ENCODE data around the gene ZNF544. TPM values are rescaled to one million over a fixed set of nuclear protein-coding genes. Genes with fewer than 3 reads are reported as not detected.

ZNF544 gene
- total RNA-seq = 10 to 100 TPM; 23.4 to 54.0 (median 47.1) TPM
- 40.0 TPM for total RNA-seq (2013)
- 12.7 to 53.1 (median 25.9) reads per million in 29 experiments for total RNA-seq

- H3K4me1 Mint-ChIP-seq = peaks cover 25 to 31% (median 27%) of the 10 kb centered on the region in 3 donors
- no peaks in the 10 kb centered on the region for H3K27me3 Mint-ChIP-seq
- peaks cover 10 to 22% of the 10 kb centered on the region in 2 experiments for H3K4me1 ChIP-seq (ENCODE audit: control insufficient read depth in 1 of 2, extremely low read depth in 1 of 2, insufficient read depth in 2 of 2, low read length in 2 of 2)
- under 1% methylated on average over 58 of the region's 62 CpGs for WGBS (ENCODE audit: insufficient coverage)
- peaks cover 13 to 30% of the 10 kb centered on the region in 2 donors for H3K36me3 ChIP-seq (ENCODE audit: control insufficient read depth in 2 of 2, extremely low read depth in 1 of 2, insufficient read depth in 1 of 2, low read length in 1 of 2)
- ChIA-PET CTCF (no interaction called here), POLR2A (interaction anchor here in 1 of 2 donors (0.6 kb wide), 1 partner anchor 59 kb away, joined by 3 read pairs; no protein-coding TSS in a partner anchor)
- H3K36me3 Mint-ChIP-seq = peaks cover 56% of the 10 kb centered on the region
- peak within 1 kb of the TSS; percentile 93 for H3K27ac Mint-ChIP-seq
- H3K27ac ChIP-seq (ENCODE audit: low read length) = peak within 1 kb of the TSS; percentile 13
- peaks cover 17 to 35% (median 24%) of the 10 kb centered on the region in 3 donors for H3K9me3 Mint-ChIP-seq
- peak within 1 kb of the TSS; percentile 61 to 95 for H3K4me3 ChIP-seq (ENCODE audit: control insufficient read depth in 1 of 2, extremely low read depth in 1 of 2, low read length in 1 of 2)
- peak in 33 of 35 experiments; percentile 5 to 56 (median 27) for DNase-seq
- no peaks in the 10 kb centered on the region for H3K9me3 ChIP-seq
- H3K27me3 ChIP-seq (replicated peaks in 1 of 2; ENCODE audit: control insufficient read depth in 2 of 2, extremely low read depth in 1 of 2, insufficient read depth in 2 of 2, low read length in 1 of 2) = no peaks in the 10 kb centered on the region
- peak; percentile 74 to 84 (median 82) for ATAC-seq (replicated peaks in 1 of 4)
- H3K4me3 Mint-ChIP-seq = peak within 1 kb of the TSS; percentile 93 to 98 (median 94)
Measured at GRCh38 chr19:58228585-58229254, at the start of gene ZNF544. ZNF544 (plus strand) TSS chr19:58228914; CDS start chr19:58244024, 15,110 bp downstream.

GRCh38 chr19:58181902-58182576 is 46.7 kb upstream of the ZNF544 start:
- Histone ChIP-seq H3K27me3 (replicated peaks in 1 of 2; ENCODE audit: control insufficient read depth in 2 of 2, extremely low read depth in 1 of 2, insufficient read depth in 2 of 2, low read length in 1 of 2) (no peaks in the 10 kb centered on the region), H3K9me3 (peaks cover 15% of the 10 kb centered on the region), H3K27ac (ENCODE audit: low read length) (peak overlapping the region; percentile 100), H3K4me3 (ENCODE audit: control insufficient read depth in 1 of 2, extremely low read depth in 1 of 2, low read length in 1 of 2) (peak overlapping the region; percentile 63 to 93), H3K36me3 (ENCODE audit: control insufficient read depth in 2 of 2, extremely low read depth in 1 of 2, insufficient read depth in 1 of 2, low read length in 1 of 2) (peaks cover 13 to 14% of the 10 kb centered on the region in 2 donors), H3K4me1 (ENCODE audit: control insufficient read depth in 1 of 2, extremely low read depth in 1 of 2, insufficient read depth in 2 of 2, low read length in 2 of 2) (peaks cover 2 to 26% of the 10 kb centered on the region in 2 experiments)
- H3K27ac Mint-ChIP-seq = peak overlapping the region; percentile 99
- peaks cover 51% of the 10 kb centered on the region for H3K36me3 Mint-ChIP-seq
- peak overlapping the region; percentile 85 to 92 (median 91) for H3K4me3 Mint-ChIP-seq
- H3K9me3 Mint-ChIP-seq = peaks cover 0 to 50% (median 35%) of the 10 kb centered on the region in 3 donors
- ATAC-seq (replicated peaks in 1 of 4) (no peak), DNase-seq (peak; percentile 13 to 71 (median 47))
- POLR2A ChIA-PET = interaction anchor here in 1 of 2 donors (0.7 kb wide), 1 partner anchor 118 kb away, joined by 3 read pairs; no protein-coding TSS in a partner anchor
- peaks cover 19 to 25% (median 23%) of the 10 kb centered on the region in 3 donors for H3K4me1 Mint-ChIP-seq
- H3K27me3 Mint-ChIP-seq = no peaks in the 10 kb centered on the region
- CTCF ChIA-PET = no interaction called here
- 89% methylated on average over 2 of the region's 4 CpGs for WGBS (ENCODE audit: insufficient coverage)

GRCh38 chr19:58182577-58182988 is 46.1 kb upstream of the ZNF544 start:
- POLR2A ChIA-PET = no interaction called here
- CTCF ChIA-PET = no interaction called here
- Mint-ChIP-seq H3K27ac (peak overlapping the region; percentile 99), H3K4me3 (peak overlapping the region; percentile 85 to 92 (median 91)), H3K27me3 (no peaks in the 10 kb centered on the region), H3K9me3 (peaks cover 0 to 46% (median 32%) of the 10 kb centered on the region in 3 donors), H3K4me1 (peaks cover 19 to 25% (median 23%) of the 10 kb centered on the region in 3 donors), H3K36me3 (peaks cover 51% of the 10 kb centered on the region)
- 16% methylated on average over 15 of the region's 17 CpGs for WGBS (ENCODE audit: insufficient coverage)
- Histone ChIP-seq H3K9me3 (peaks cover 15% of the 10 kb centered on the region), H3K27me3 (replicated peaks in 1 of 2; ENCODE audit: control insufficient read depth in 2 of 2, extremely low read depth in 1 of 2, insufficient read depth in 2 of 2, low read length in 1 of 2) (no peaks in the 10 kb centered on the region), H3K4me1 (ENCODE audit: control insufficient read depth in 1 of 2, extremely low read depth in 1 of 2, insufficient read depth in 2 of 2, low read length in 2 of 2) (peaks cover 2 to 26% of the 10 kb centered on the region in 2 experiments), H3K36me3 (ENCODE audit: control insufficient read depth in 2 of 2, extremely low read depth in 1 of 2, insufficient read depth in 1 of 2, low read length in 1 of 2) (peaks cover 17 to 19% of the 10 kb centered on the region in 2 donors), H3K27ac (ENCODE audit: low read length) (peak overlapping the region; percentile 100), H3K4me3 (ENCODE audit: control insufficient read depth in 1 of 2, extremely low read depth in 1 of 2, low read length in 1 of 2) (peak overlapping the region; percentile 63 to 93)
- ATAC-seq (replicated peaks in 1 of 4) = peak; percentile 71 to 77 (median 75)
- DNase-seq = peak in 31 of 35 experiments; percentile 70 to 91 (median 85)

GRCh38 chr19:58182989-58183816 is 45.5 kb upstream of the ZNF544 start, which contains the start of gene ZNF274:
ZNF274 (plus strand) TSS chr19:58183061; CDS start chr19:58183966, 905 bp downstream.
- peaks cover 19 to 23% of the 10 kb centered on the region in 2 donors for H3K36me3 ChIP-seq (ENCODE audit: control insufficient read depth in 2 of 2, extremely low read depth in 1 of 2, insufficient read depth in 1 of 2, low read length in 1 of 2)
- peaks cover 0 to 42% (median 27%) of the 10 kb centered on the region in 3 donors for H3K9me3 Mint-ChIP-seq
- DNase-seq = peak; percentile 83 to 96 (median 93)
- 1% methylated on average over 79 of the region's 80 CpGs for WGBS (ENCODE audit: insufficient coverage)
- H3K27ac Mint-ChIP-seq = peak within 1 kb of the TSS; percentile 99
- peak within 1 kb of the TSS; percentile 100 for H3K27ac ChIP-seq (ENCODE audit: low read length)
- peak; percentile 90 to 96 (median 92) for ATAC-seq (replicated peaks in 1 of 4)
- H3K27me3 ChIP-seq (replicated peaks in 1 of 2; ENCODE audit: control insufficient read depth in 2 of 2, extremely low read depth in 1 of 2, insufficient read depth in 2 of 2, low read length in 1 of 2) = no peaks in the 10 kb centered on the region
- peaks cover 52% of the 10 kb centered on the region for H3K36me3 Mint-ChIP-seq
- no peaks in the 10 kb centered on the region for H3K27me3 Mint-ChIP-seq
- peaks cover 2 to 26% of the 10 kb centered on the region in 2 experiments for H3K4me1 ChIP-seq (ENCODE audit: control insufficient read depth in 1 of 2, extremely low read depth in 1 of 2, insufficient read depth in 2 of 2, low read length in 2 of 2)
- H3K4me3 ChIP-seq (ENCODE audit: control insufficient read depth in 1 of 2, extremely low read depth in 1 of 2, low read length in 1 of 2) = peak within 1 kb of the TSS; percentile 93 to 98
- H3K4me1 Mint-ChIP-seq = peaks cover 19 to 25% (median 23%) of the 10 kb centered on the region in 3 donors
- CTCF ChIA-PET = interaction anchor here in 1 of 2 donors (0.5 kb wide), 1 partner anchor 179 kb away, joined by 3 read pairs; no protein-coding TSS in a partner anchor
- H3K9me3 ChIP-seq = peaks cover 11% of the 10 kb centered on the region
- peak within 1 kb of the TSS; percentile 85 to 92 (median 91) for H3K4me3 Mint-ChIP-seq
- POLR2A ChIA-PET = interaction anchor here in 1 of 2 donors (0.6 kb wide), 1 partner anchor 320 kb away, joined by 4 read pairs; no protein-coding TSS in a partner anchor

- peaks cover 0 to 43% (median 28%) of the 10 kb centered on the region in 3 donors for H3K9me3 Mint-ChIP-seq
- H3K4me3 ChIP-seq (ENCODE audit: control insufficient read depth in 1 of 2, extremely low read depth in 1 of 2, low read length in 1 of 2) = peak overlapping the region; percentile 93 to 98
- ChIA-PET POLR2A (no interaction called here), CTCF (no interaction called here)
- peaks cover 10% of the 10 kb centered on the region for H3K9me3 ChIP-seq
- H3K27me3 Mint-ChIP-seq = no peaks in the 10 kb centered on the region
- H3K27ac ChIP-seq (ENCODE audit: low read length) = peak overlapping the region; percentile 100
- DNase-seq = peak in 6 of 35 experiments; percentile 6 to 47 (median 20)
- ATAC-seq (replicated peaks in 1 of 4) = no peak
- H3K27me3 ChIP-seq (replicated peaks in 1 of 2; ENCODE audit: control insufficient read depth in 2 of 2, extremely low read depth in 1 of 2, insufficient read depth in 2 of 2, low read length in 1 of 2) = no peaks in the 10 kb centered on the region
- H3K4me1 ChIP-seq (ENCODE audit: control insufficient read depth in 1 of 2, extremely low read depth in 1 of 2, insufficient read depth in 2 of 2, low read length in 2 of 2) = peaks cover 2 to 26% of the 10 kb centered on the region in 2 experiments
- peaks cover 55% of the 10 kb centered on the region for H3K36me3 Mint-ChIP-seq
- peaks cover 19 to 25% (median 23%) of the 10 kb centered on the region in 3 donors for H3K4me1 Mint-ChIP-seq
- 85% methylated on average over 2 of the region's 13 CpGs for WGBS (ENCODE audit: insufficient coverage)
- H3K27ac Mint-ChIP-seq = peak overlapping the region; percentile 99
- peaks cover 19 to 25% of the 10 kb centered on the region in 2 donors for H3K36me3 ChIP-seq (ENCODE audit: control insufficient read depth in 2 of 2, extremely low read depth in 1 of 2, insufficient read depth in 1 of 2, low read length in 1 of 2)
- H3K4me3 Mint-ChIP-seq = peak overlapping the region; percentile 85 to 92 (median 91)
Measured at GRCh38 chr19:58183817-58184215, 44.9 kb upstream of the ZNF544 start.
